SU-DHL-6 (cell line): ENCODE measurements around the gene RAI14.

ENCODE experiments used
- H2AFZ ChIP-seq: fragments of 200-600 bp; sonication (generic); 2 replicates; pipeline ENCODE4 v1.6.1; 2014; ENCODE audit warnings: low read depth, mild to moderate bottlenecking, moderate library complexity, mixed read lengths, antibody characterized with exemption, low read length; ENCODE audit not compliant: severe bottlenecking
- H3F3A ChIP-seq: fragments of 200-600 bp; shearing (Covaris generic); 2 replicates; pipeline ENCODE4 v1.6.0; 2016; ENCODE audit warnings: antibody characterized with exemption, mild to moderate bottlenecking; ENCODE audit not compliant: insufficient read depth
- H3K27ac ChIP-seq: fragments of 200-600 bp; sonication (generic); 2 replicates; pipeline ENCODE4 v1.5.1; 2016; ENCODE audit warnings: low read depth, mild to moderate bottlenecking, low read length, moderate library complexity, mixed read lengths
- H3K27me3 ChIP-seq: fragments of 200-600 bp; sonication (generic), shearing (Covaris generic); 2 replicates; pipeline ENCODE4 v1.6.0; 2014; ENCODE audit warnings: mild to moderate bottlenecking, low read length
- H3K36me3 ChIP-seq: fragments of 200-600 bp; sonication (generic); 2 replicates; pipeline ENCODE4 v1.6.1; 2014; ENCODE audit warnings: mild to moderate bottlenecking, low read length, mixed read lengths
- H3K4me2 ChIP-seq: fragments of 300-600, 200-600 bp; shearing (Covaris generic), sonication (generic); 2 replicates; pipeline ENCODE4 v1.6.0; 2014; ENCODE audit warnings: low read length, low read depth, mild to moderate bottlenecking; ENCODE audit not compliant: poor library complexity, severe bottlenecking
- H3K4me3 ChIP-seq: fragments of 200-600 bp; sonication (generic); 2 replicates; pipeline ENCODE4 v1.5.1; 2014; ENCODE audit warnings: antibody characterized with exemption, low read length, mild to moderate bottlenecking, mixed read lengths; ENCODE audit not compliant: insufficient read depth, poor library complexity, severe bottlenecking
- H3K79me2 ChIP-seq: fragments of 200-600 bp; sonication (generic); 2 replicates; pipeline ENCODE4 v1.6.1; 2014; ENCODE audit warnings: mild to moderate bottlenecking, low read length, moderate library complexity; ENCODE audit not compliant: insufficient read depth
- H3K9ac ChIP-seq: fragments of 200-600 bp; sonication (generic); 2 replicates; pipeline ENCODE4 v1.7.0; 2014; ENCODE audit warnings: mild to moderate bottlenecking, low read length
- H3K9me2 ChIP-seq: fragments of 200-600 bp; sonication (generic); replicated peaks from 2 replicates; pipeline ENCODE4 v1.6.1; 2014; ENCODE audit warnings: low read length; ENCODE audit not compliant: insufficient read depth
- H3K9me3 ChIP-seq: fragments of 200-600 bp; sonication (generic); 2 replicates; pipeline ENCODE4 v1.6.1; 2014; ENCODE audit warnings: low read length, mixed read lengths; ENCODE audit not compliant: insufficient read depth
- H4K20me1 ChIP-seq: fragments of 200-600 bp; sonication (generic); 2 replicates; pipeline ENCODE4 v1.6.1; 2014; ENCODE audit warnings: low read depth, mild to moderate bottlenecking, antibody characterized with exemption, low read length, moderate library complexity, mixed read lengths
- EZH2phosphoT487 ChIP-seq: fragments of 200-600 bp; sonication (generic), shearing (Covaris generic); conservative IDR thresholded peaks from 2 replicates; pipeline ENCODE4 v1.6.1; 2018; ENCODE audit warnings: mild to moderate bottlenecking, antibody characterized with exemption, low read length, moderate library complexity, mixed read lengths
- TF ChIP-seq, protein P1 (sequence below): fragments of 200-600 bp; sonication (generic); IDR thresholded peaks from one replicate; pipeline ENCODE4 v1.5.1; 2017; ENCODE audit warnings: antibody characterized with exemption, mild to moderate bottlenecking, low read length, moderate library complexity; ENCODE audit not compliant: insufficient read depth, poor library complexity, severe bottlenecking

Gene RAI14

DNA sequence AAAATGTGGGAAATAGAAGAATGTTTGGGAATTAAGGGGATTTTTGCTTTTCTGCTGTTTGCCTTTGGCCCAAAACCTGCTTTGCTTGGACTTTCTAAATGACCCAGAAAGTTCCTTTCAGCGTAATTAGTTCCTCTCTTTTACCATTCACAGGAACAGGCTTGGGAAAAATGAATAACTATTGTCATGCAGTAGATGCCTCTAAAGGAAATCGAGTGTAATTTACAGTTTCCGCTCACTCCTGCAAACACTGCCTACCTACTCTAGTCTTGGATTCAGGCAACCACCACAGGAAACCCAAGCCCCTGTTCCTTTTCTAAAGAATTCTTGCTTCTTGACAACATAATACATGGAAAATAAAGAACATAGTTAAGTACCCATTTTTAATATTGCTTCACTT, 207.8 kb downstream of the RAI14 start:
- Histone ChIP-seq H3K79me2 (no peaks in the 10 kb centered on the region), H3K9me3 (no peaks in the 10 kb centered on the region), H3K27me3 (no peaks in the 10 kb centered on the region), H3K4me2 (no peak overlapping the region), H3K27ac (no peak overlapping the region), H3K4me3 (no peak overlapping the region), H3K9ac (no peak overlapping the region), H3F3A (no peaks in the 10 kb centered on the region), H4K20me1 (no peaks in the 10 kb centered on the region), H3K9me2 (no peaks in the 10 kb centered on the region; the same call in 1 of the 2 replicates), H3K36me3 (no peaks in the 10 kb centered on the region), H2AFZ (no peak overlapping the region)
- TF ChIP-seq, protein P1, sequence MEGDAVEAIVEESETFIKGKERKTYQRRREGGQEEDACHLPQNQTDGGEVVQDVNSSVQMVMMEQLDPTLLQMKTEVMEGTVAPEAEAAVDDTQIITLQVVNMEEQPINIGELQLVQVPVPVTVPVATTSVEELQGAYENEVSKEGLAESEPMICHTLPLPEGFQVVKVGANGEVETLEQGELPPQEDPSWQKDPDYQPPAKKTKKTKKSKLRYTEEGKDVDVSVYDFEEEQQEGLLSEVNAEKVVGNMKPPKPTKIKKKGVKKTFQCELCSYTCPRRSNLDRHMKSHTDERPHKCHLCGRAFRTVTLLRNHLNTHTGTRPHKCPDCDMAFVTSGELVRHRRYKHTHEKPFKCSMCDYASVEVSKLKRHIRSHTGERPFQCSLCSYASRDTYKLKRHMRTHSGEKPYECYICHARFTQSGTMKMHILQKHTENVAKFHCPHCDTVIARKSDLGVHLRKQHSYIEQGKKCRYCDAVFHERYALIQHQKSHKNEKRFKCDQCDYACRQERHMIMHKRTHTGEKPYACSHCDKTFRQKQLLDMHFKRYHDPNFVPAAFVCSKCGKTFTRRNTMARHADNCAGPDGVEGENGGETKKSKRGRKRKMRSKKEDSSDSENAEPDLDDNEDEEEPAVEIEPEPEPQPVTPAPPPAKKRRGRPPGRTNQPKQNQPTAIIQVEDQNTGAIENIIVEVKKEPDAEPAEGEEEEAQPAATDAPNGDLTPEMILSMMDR = no peak
- no peak for TF ChIP-seq EZH2phosphoT487

DNA sequence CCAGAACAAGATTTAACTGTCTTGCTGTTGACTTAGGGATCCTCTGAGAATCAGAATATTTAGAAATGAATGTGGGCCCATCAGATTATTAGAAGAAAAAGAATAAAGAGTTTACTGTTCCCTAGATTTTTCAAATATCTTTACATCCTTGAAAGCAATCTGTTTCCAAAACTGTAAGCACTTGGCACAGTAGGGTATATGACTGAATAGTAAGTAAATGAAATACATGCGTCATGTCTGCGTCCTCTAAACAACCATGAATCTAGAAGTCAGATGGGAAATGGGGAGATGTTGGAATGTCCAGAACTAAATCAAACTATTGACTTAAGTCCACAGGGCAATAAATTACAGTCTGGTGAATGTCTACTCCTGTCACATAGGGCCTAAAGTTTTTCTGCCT, 209.0 kb downstream of the RAI14 start:
- H4K20me1 ChIP-seq = no peaks in the 10 kb centered on the region
- H3K27ac ChIP-seq = no peak overlapping the region
- H3K4me2 ChIP-seq = no peak overlapping the region
- no peaks in the 10 kb centered on the region; the same call in 1 of the 2 replicates for H3K9me2 ChIP-seq
- no peak for TF ChIP-seq EZH2phosphoT487
- TF ChIP-seq, protein P1 = no peak
- H3K9ac ChIP-seq = no peak overlapping the region
- no peaks in the 10 kb centered on the region for H3K36me3 ChIP-seq
- no peaks in the 10 kb centered on the region for H3K79me2 ChIP-seq
- H2AFZ ChIP-seq = no peak overlapping the region
- no peaks in the 10 kb centered on the region for H3K9me3 ChIP-seq
- no peak overlapping the region for H3K4me3 ChIP-seq
- no peaks in the 10 kb centered on the region for H3F3A ChIP-seq
- H3K27me3 ChIP-seq = no peaks in the 10 kb centered on the region

DNA sequence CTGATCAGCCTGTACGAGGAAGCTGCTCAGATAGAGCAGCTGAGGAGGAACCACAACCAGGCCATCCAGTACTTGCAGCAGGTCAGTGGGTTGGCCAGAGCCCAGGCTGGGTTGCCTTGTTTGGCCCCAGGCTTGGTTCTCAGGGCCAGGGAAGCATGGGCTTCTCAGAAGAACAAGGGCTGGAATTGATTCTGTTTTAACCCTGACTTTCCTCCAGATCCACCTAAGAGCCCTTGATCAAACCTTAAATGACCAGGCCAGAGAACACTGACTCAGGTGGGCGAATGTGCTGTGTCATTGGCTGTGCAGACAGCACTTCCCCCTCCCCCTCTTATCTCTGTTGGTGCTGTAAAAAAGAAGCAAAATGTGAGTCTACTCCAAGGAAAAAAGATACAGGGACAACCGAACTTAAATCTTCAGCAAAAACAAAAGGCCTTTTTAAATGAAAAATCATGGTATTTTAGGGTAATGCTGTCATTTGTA, 210.9 kb downstream of the RAI14 start:
- H3F3A ChIP-seq = no peaks in the 10 kb centered on the region
- no peak overlapping the region for H3K4me3 ChIP-seq
- H3K27ac ChIP-seq = no peak overlapping the region
- H3K4me2 ChIP-seq = no peak overlapping the region
- TF ChIP-seq, protein P1 = no peak
- TF ChIP-seq EZH2phosphoT487 = no peak
- no peak overlapping the region for H2AFZ ChIP-seq
- H3K79me2 ChIP-seq = no peaks in the 10 kb centered on the region
- no peak overlapping the region for H3K9ac ChIP-seq
- no peaks in the 10 kb centered on the region for H4K20me1 ChIP-seq
- no peaks in the 10 kb centered on the region for H3K36me3 ChIP-seq
- no peaks in the 10 kb centered on the region for H3K27me3 ChIP-seq
- no peaks in the 10 kb centered on the region for H3K9me3 ChIP-seq
- no peaks in the 10 kb centered on the region; the same call in 1 of the 2 replicates for H3K9me2 ChIP-seq
